A549 (cell line): ENCODE measurements around the gene LBHD2. TPM values are rescaled to one million over a fixed set of nuclear protein-coding genes. Genes with fewer than 3 reads are reported as not detected.
A peak's percentile ranks its signal among the peaks of the same experiment; 100 is the strongest.

ENCODE experiments used
- ATAC-seq, 2 experiments: fragments of 200-7000 bp in 1 of 2; fragments of >200 bp in 1 of 2; cut with Nextera tagmentation in 1 of 2; cut with Tn5 transposase in 1 of 2; 3 replicates each; pipeline versions ENCODE4 v1.8.0 to v1.9.1; 2018 to 2020; ENCODE audit warnings: mild to moderate bottlenecking in 1 of 2, moderate library complexity in 1 of 2
- CTCF ChIA-PET: fragments of 300-600 bp; sonication (Branson Sonifier 250); formaldehyde crosslinking; extraction: SDS; loops from one replicate; lab custom pipeline; 2021; ENCODE audit warnings: antibody characterized with exemption, inconsistent platforms; lab: Yijun Ruan, JAX
- POLR2A ChIA-PET: fragments of 350-600 bp; formaldehyde crosslinking; extraction: SDS; loops from one replicate; lab custom pipeline; 2021; ENCODE audit warnings: antibody characterized with exemption, inconsistent platforms; lab: Yijun Ruan, JAX
- DNase-seq, 2 experiments: peaks; one replicate each; pipeline versions ENCODE4 v3.0.0 to v3.0.0-alpha.2; 2011 to 2016; ENCODE audit warnings: low read depth in 1 of 2, low spot score in 1 of 2
- FAIRE-seq: peaks from 2 replicates; lab custom pipeline; 2011; peaks lifted over from hg19 to GRCh38; lab: Jason Lieb, UNC
- H3K27ac ChIP-seq, 2 experiments: fragments of >200 bp; sonication (Bioruptor Twin); formaldehyde crosslinking; 3 replicates each; pipeline ENCODE4 v1.5.1; 2016 to 2017
- H3K4me1 ChIP-seq: fragments of >200 bp; sonication (Bioruptor Twin); formaldehyde crosslinking; 3 replicates; pipeline ENCODE4 v1.6.1; 2016
- H3K4me2 ChIP-seq: fragments of >200 bp; sonication (Bioruptor Twin); formaldehyde crosslinking; 3 replicates; pipeline ENCODE4 v1.6.1; 2016
- H3K4me3 ChIP-seq: fragments of >200 bp; sonication (Bioruptor Twin); formaldehyde crosslinking; 3 replicates; pipeline ENCODE4 v1.5.1; 2016
- H3K9me3 ChIP-seq: fragments of >200 bp; sonication (Bioruptor Twin); formaldehyde crosslinking; 3 replicates; pipeline ENCODE4 v1.6.1; 2016
- CBX2 ChIP-seq: fragments of 200-600 bp; sonication (generic); IDR thresholded peaks from 2 replicates; pipeline ENCODE4 v1.6.1; 2016; ENCODE audit warnings: low read depth, mild to moderate bottlenecking, borderline replicate concordance
- CHD4 ChIP-seq: fragments of 200-600 bp; sonication (generic); IDR thresholded peaks from 2 replicates; pipeline ENCODE4 v1.6.1; 2016; ENCODE audit warnings: antibody characterized with exemption, mild to moderate bottlenecking, borderline replicate concordance
- EHMT2 ChIP-seq: fragments of 200-600 bp; sonication (generic); IDR thresholded peaks from 2 replicates; pipeline ENCODE4 v1.6.1; 2016; ENCODE audit warnings: antibody characterized with exemption, low read depth, mild to moderate bottlenecking, moderate library complexity
- FOSB ChIP-seq: fragments of 250-450 bp; sonication (Bioruptor Pico); IDR thresholded peaks from 2 replicates; pipeline ENCODE4 v1.5.0; 2020; ENCODE audit warnings: mild to moderate bottlenecking, moderate library complexity
- GATA3 ChIP-seq: IDR thresholded peaks from 2 replicates; pipeline ENCODE4 v1.6.1; 2012; ENCODE audit warnings: borderline replicate concordance
- POLR2AphosphoS2 ChIP-seq: conservative IDR thresholded peaks from 2 replicates; pipeline ENCODE4 v1.6.1; 2012; ENCODE audit warnings: low read length, improper control_type of control experiment, inconsistent platforms
- RARB ChIP-seq: fragments of 250-450 bp; sonication (Bioruptor Pico); IDR thresholded peaks from 2 replicates; pipeline ENCODE4 v1.8.0; 2021; ENCODE audit warnings: mild to moderate bottlenecking, moderate library complexity
- RNF2 ChIP-seq: fragments of 200-600 bp; sonication (generic); IDR thresholded peaks from 2 replicates; pipeline ENCODE4 v1.6.1; 2016; ENCODE audit warnings: low read depth, mild to moderate bottlenecking, antibody characterized with exemption, moderate library complexity, borderline replicate concordance
- TP53 ChIP-seq: fragments of 250-450 bp; sonication (Bioruptor Pico); IDR thresholded peaks from 2 replicates; pipeline ENCODE4 v1.5.0; 2021; ENCODE audit warnings: mild to moderate bottlenecking, moderate library complexity
- ZSCAN20 ChIP-seq: fragments of 250-450 bp; sonication (Bioruptor Pico); IDR thresholded peaks from 2 replicates; pipeline ENCODE4 v1.8.0; 2022; ENCODE audit warnings: mild to moderate bottlenecking, moderate library complexity
- WGBS: methylation state at CpG from one replicate; pipeline ENCODE4 v1.1.6; 2017; ENCODE audit errors: missing lambda C conversion rate; 5-methylcytosine and 5-hydroxymethylcytosine counted together
- polyA plus RNA-seq, 4 experiments: library from polyadenylated mRNA; depleted of rRNA in 3 of 4; stranded (reverse); fragments of >200 nt; fragmentation: RNase III in 1 of 4; extraction: RNeasy Plus Mini Kit Qiagen cat#74134 plus additional on column Dnase treatment in 1 of 4; gene quantifications; 2 replicates in 3 of 4; 3 replicates in 1 of 4; pipeline ENCODE4 v1.2.3, GENCODE V29; 2011 to 2017
- TF ChIP-seq, protein P1 (sequence below): fragments of 200-600 bp; sonication (generic); IDR thresholded peaks from 2 replicates; pipeline ENCODE4 v1.6.1; 2016; ENCODE audit warnings: antibody characterized with exemption, mild to moderate bottlenecking, moderate library complexity
- TF ChIP-seq, protein P2 (sequence below): fragments of 150-350 bp; IDR thresholded peaks from 2 replicates; pipeline ENCODE4 v1.6.1; 2014; ENCODE audit warnings: low read depth, mild to moderate bottlenecking, low read length

The LBHD2 gene
- polyA plus RNA-seq, 2 of the 4 experiments (the other 2 are of a cell fraction) = not detected

DNA sequence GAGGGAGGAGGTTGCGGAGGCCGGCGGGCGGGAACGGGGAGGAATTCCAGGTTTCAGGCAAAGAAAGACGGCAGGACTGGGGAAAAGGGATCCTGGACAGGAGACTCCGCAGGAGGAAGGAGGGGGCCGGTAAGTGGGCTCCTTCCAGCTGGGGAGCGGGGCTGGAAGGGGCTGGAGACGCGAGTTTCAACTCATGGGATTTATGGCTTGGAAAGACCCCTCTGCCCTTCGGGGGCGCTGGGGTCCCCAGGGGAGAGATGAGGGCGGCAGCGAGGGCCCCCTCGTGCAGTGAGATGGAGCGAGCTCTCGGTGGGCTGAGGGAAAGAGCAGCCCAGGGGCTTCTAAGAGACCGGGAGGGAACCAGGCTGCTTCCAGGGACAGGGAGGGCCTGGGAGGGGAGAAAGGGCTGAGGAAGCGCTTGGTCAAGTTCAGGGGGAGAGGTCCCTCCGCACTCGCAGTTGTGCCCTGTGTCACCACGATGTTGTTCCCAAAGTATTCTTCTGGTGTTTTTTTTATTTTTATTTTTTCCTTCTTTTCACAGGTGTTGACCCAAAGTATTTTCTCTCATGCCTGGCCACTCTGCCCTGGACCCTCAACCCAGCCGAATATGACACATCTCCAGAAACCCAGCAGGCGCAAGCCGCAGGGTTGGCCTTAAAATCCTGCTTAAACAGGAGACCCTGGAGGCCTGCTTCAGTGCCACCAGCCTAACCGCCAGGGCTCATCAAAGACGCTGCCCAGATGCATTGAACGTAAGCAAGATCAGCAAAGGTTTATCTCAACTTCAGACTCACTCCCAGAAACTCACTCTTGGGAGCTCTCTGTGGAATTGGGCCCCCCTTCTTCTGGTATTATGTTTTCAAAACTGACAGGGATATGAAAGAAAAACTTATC, 55.4 kb downstream of the LBHD2 start:
- FAIRE-seq = no peak
- ChIA-PET POLR2A (interaction anchor here (0.6 to 0.7 kb wide), 2 partner anchors 21 to 34 kb away, joined by 3 to 4 read pairs; no protein-coding TSS in a partner anchor), CTCF (interaction anchor here (0.6 to 24.1 kb wide), 11 partner anchors 12 to 153 kb away, joined by 3 to 544 read pairs (median 6); partner anchors contain the start of genes EXOC3L4 and TNFAIP2)
- Histone ChIP-seq H3K4me1 (peaks cover 77% of the 10 kb centered on the region), H3K9me3 (no peaks in the 10 kb centered on the region), H3K4me2 (no peak overlapping the region; the same call in 2 of the 3 replicates), H3K4me3 (no peak overlapping the region), H3K27ac (peak overlapping the region; percentile 78 to 95; a peak in 5 of 6 replicates)
- no peak; a peak in 1 of 6 replicates for ATAC-seq
- 89% methylated on average over 27 of the region's 29 CpGs for WGBS
- TF ChIP-seq, protein P1, sequence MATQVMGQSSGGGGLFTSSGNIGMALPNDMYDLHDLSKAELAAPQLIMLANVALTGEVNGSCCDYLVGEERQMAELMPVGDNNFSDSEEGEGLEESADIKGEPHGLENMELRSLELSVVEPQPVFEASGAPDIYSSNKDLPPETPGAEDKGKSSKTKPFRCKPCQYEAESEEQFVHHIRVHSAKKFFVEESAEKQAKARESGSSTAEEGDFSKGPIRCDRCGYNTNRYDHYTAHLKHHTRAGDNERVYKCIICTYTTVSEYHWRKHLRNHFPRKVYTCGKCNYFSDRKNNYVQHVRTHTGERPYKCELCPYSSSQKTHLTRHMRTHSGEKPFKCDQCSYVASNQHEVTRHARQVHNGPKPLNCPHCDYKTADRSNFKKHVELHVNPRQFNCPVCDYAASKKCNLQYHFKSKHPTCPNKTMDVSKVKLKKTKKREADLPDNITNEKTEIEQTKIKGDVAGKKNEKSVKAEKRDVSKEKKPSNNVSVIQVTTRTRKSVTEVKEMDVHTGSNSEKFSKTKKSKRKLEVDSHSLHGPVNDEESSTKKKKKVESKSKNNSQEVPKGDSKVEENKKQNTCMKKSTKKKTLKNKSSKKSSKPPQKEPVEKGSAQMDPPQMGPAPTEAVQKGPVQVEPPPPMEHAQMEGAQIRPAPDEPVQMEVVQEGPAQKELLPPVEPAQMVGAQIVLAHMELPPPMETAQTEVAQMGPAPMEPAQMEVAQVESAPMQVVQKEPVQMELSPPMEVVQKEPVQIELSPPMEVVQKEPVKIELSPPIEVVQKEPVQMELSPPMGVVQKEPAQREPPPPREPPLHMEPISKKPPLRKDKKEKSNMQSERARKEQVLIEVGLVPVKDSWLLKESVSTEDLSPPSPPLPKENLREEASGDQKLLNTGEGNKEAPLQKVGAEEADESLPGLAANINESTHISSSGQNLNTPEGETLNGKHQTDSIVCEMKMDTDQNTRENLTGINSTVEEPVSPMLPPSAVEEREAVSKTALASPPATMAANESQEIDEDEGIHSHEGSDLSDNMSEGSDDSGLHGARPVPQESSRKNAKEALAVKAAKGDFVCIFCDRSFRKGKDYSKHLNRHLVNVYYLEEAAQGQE = no peak
- TF ChIP-seq RNF2 (no peak), EHMT2 (no peak), TP53 (no peak), RARB (CRISPR knock-in tag) (no peak), CBX2 (no peak), ZSCAN20 (CRISPR knock-in tag) (no peak), POLR2AphosphoS2 (no peak), FOSB (no peak), GATA3 (no peak), CHD4 (no peak)
- TF ChIP-seq, protein P2, sequence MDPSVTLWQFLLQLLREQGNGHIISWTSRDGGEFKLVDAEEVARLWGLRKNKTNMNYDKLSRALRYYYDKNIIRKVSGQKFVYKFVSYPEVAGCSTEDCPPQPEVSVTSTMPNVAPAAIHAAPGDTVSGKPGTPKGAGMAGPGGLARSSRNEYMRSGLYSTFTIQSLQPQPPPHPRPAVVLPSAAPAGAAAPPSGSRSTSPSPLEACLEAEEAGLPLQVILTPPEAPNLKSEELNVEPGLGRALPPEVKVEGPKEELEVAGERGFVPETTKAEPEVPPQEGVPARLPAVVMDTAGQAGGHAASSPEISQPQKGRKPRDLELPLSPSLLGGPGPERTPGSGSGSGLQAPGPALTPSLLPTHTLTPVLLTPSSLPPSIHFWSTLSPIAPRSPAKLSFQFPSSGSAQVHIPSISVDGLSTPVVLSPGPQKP = no peak
- DNase-seq = no peak

Other genes starting within 250 kb of the LBHD2 start
- 0.25 and 0.36 TPM in 2 replicates for gene AMN, start 161.5 kb upstream of the LBHD2 start, polyA plus RNA-seq (2011; rRNA removed)
- gene AMN, start 161.5 kb upstream of the LBHD2 start, polyA plus RNA-seq (2017; fragmentation: RNase III; extraction: RNeasy Plus Mini Kit Qiagen cat#74134 plus additional on column Dnase treatment) = 0.46 to 0.67 TPM (median 0.58 TPM) in 3 replicates
- 57.1 and 105 TPM in 2 replicates for gene CDC42BPB, start 26.7 kb upstream of the LBHD2 start, polyA plus RNA-seq (2011; rRNA removed)
- 56.0 to 56.4 TPM (median 56.0 TPM) in 3 replicates for gene CDC42BPB, start 26.7 kb upstream of the LBHD2 start, polyA plus RNA-seq (2017; fragmentation: RNase III; extraction: RNeasy Plus Mini Kit Qiagen cat#74134 plus additional on column Dnase treatment)
- 0.94 and 1.5 TPM in 2 replicates for gene EXOC3L4, start 10.5 kb downstream of the LBHD2 start, polyA plus RNA-seq (2011; rRNA removed)
- 4.3 to 4.9 TPM (median 4.7 TPM) in 3 replicates for gene EXOC3L4, start 10.5 kb downstream of the LBHD2 start, polyA plus RNA-seq (2017; fragmentation: RNase III; extraction: RNeasy Plus Mini Kit Qiagen cat#74134 plus additional on column Dnase treatment)
- gene TNFAIP2, start 39.3 kb downstream of the LBHD2 start, polyA plus RNA-seq (2011; rRNA removed) = 222 and 249 TPM in 2 replicates
- gene TNFAIP2, start 39.3 kb downstream of the LBHD2 start, polyA plus RNA-seq (2017; fragmentation: RNase III; extraction: RNeasy Plus Mini Kit Qiagen cat#74134 plus additional on column Dnase treatment) = 254 to 344 TPM (median 332 TPM) in 3 replicates